Measurements from ENCODE around the gene AGBL4.

DNA sequence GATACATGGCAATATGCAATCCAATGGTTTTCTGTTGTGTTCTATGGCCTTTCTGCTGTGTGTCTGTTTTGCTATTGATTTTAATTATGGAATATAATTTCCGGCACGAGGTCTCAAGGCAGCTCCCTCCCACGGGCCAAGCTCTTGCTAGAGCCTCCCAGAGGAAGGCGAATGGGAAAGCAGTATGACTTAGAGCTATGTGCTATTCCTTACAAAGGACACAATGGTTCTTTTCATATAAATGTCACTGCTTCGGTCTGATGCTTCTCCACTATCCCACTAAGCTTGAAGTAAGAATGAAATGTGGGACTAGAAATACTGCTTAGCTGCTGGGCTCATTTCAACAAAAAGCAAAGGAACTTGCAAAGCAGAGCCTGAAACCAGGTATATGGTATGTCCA is 924.9 kb downstream of the AGBL4 start:
- no peak for TF ChIP-seq POLR2A (IDR thresholded peaks at IDR 0.05)
- TF ChIP-seq, protein P1, sequence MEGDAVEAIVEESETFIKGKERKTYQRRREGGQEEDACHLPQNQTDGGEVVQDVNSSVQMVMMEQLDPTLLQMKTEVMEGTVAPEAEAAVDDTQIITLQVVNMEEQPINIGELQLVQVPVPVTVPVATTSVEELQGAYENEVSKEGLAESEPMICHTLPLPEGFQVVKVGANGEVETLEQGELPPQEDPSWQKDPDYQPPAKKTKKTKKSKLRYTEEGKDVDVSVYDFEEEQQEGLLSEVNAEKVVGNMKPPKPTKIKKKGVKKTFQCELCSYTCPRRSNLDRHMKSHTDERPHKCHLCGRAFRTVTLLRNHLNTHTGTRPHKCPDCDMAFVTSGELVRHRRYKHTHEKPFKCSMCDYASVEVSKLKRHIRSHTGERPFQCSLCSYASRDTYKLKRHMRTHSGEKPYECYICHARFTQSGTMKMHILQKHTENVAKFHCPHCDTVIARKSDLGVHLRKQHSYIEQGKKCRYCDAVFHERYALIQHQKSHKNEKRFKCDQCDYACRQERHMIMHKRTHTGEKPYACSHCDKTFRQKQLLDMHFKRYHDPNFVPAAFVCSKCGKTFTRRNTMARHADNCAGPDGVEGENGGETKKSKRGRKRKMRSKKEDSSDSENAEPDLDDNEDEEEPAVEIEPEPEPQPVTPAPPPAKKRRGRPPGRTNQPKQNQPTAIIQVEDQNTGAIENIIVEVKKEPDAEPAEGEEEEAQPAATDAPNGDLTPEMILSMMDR (IDR thresholded peaks at IDR 0.05) = no peak

All from heart left ventricle (tissue), 13 donors.